ENCODE measurements around the gene CLUH.

DNA sequence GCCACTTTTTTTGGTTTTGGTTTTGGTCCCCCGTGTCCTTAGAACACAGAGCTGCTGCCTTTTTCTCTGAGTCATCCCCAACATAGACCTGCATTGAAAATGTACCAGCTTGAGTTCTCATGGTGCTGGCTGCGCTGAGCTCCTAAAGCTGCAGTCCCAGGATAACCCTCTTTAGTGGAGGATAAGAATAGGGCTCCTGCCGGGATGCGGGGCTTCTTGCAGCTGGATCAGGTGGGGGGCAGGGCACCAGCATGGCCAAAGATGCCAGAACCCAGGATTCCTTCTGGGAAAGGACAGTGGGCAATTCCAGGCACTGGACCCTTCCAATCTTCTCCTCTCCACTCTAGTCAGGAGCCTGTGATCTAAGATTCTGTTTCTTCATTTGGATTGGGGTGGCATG lies 8.3 kb upstream of the CLUH start:
- TF ChIP-seq, protein P1, sequence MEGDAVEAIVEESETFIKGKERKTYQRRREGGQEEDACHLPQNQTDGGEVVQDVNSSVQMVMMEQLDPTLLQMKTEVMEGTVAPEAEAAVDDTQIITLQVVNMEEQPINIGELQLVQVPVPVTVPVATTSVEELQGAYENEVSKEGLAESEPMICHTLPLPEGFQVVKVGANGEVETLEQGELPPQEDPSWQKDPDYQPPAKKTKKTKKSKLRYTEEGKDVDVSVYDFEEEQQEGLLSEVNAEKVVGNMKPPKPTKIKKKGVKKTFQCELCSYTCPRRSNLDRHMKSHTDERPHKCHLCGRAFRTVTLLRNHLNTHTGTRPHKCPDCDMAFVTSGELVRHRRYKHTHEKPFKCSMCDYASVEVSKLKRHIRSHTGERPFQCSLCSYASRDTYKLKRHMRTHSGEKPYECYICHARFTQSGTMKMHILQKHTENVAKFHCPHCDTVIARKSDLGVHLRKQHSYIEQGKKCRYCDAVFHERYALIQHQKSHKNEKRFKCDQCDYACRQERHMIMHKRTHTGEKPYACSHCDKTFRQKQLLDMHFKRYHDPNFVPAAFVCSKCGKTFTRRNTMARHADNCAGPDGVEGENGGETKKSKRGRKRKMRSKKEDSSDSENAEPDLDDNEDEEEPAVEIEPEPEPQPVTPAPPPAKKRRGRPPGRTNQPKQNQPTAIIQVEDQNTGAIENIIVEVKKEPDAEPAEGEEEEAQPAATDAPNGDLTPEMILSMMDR (IDR thresholded peaks at IDR 0.05; ENCODE audit: insufficient read depth, low read depth, low read length): no peak
- no peak for TF ChIP-seq EZH2 (IDR thresholded peaks at IDR 0.05; ENCODE audit: insufficient read depth, low read length)

All from astrocyte (in vitro differentiated cells and primary cell).